Epithelial cell of esophagus (primary cell): ENCODE measurements around the gene HMCN1.

ENCODE experiments used
- DNase-seq: peaks from one replicate; pipeline ENCODE4 v3.0.0; 2010; ENCODE audit warnings: low read depth
- H3K4me3 ChIP-seq: 2 replicates; pipeline ENCODE4 v1.5.1; 2011; ENCODE audit warnings: mild to moderate bottlenecking, low read length, control low read depth
- TF ChIP-seq, protein P1 (sequence below): IDR thresholded peaks from 2 replicates; pipeline ENCODE4 v1.5.1; 2011; ENCODE audit warnings: low read depth, mild to moderate bottlenecking, low read length, control low read depth, inconsistent platforms; ENCODE audit not compliant: insufficient read depth; ENCODE audit errors: missing control alignments

Gene HMCN1

DNA sequence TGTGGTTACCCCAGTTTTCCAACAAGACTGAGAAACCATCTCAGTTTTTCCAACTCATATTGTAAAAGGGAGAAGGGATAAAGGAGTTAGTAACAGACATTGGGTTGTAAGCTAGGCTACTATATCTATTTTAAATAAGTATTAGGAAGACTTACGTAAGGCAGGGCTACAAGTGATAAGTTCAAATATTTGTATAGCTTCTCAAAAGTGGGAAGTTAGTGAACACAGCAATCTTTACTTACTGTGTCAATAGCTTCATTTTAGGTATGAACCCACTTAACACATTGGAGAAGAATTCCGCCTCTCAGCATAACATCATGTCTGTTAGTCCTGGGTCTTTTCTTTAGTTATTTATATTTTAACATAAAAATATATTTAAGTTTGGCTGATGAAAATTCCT, 320.7 kb downstream of the HMCN1 start:
- no peak for DNase-seq
- TF ChIP-seq, protein P1, sequence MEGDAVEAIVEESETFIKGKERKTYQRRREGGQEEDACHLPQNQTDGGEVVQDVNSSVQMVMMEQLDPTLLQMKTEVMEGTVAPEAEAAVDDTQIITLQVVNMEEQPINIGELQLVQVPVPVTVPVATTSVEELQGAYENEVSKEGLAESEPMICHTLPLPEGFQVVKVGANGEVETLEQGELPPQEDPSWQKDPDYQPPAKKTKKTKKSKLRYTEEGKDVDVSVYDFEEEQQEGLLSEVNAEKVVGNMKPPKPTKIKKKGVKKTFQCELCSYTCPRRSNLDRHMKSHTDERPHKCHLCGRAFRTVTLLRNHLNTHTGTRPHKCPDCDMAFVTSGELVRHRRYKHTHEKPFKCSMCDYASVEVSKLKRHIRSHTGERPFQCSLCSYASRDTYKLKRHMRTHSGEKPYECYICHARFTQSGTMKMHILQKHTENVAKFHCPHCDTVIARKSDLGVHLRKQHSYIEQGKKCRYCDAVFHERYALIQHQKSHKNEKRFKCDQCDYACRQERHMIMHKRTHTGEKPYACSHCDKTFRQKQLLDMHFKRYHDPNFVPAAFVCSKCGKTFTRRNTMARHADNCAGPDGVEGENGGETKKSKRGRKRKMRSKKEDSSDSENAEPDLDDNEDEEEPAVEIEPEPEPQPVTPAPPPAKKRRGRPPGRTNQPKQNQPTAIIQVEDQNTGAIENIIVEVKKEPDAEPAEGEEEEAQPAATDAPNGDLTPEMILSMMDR = no peak
- H3K4me3 ChIP-seq = no peak overlapping the region

DNA sequence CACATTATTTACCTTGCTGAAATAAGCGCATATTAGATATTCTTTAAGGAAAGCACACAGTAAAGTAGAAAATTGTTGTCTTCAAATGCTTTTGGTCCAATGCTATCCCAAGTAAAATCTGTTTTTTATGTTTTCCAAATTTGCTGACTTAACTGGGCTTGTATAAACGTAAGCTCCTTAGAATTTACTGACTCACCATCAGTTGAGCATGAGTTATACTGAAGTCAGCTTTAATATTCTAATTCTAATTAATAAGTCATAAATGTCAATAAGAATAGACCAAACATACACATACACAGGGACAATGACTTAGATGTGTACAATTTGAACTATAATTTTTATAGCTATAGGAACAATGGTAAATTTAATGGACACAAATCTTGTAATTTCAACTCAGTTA, 321.7 kb downstream of the HMCN1 start:
- peak; percentile 64 for DNase-seq
- TF ChIP-seq, protein P1 = no peak
- H3K4me3 ChIP-seq = no peak overlapping the region

DNA sequence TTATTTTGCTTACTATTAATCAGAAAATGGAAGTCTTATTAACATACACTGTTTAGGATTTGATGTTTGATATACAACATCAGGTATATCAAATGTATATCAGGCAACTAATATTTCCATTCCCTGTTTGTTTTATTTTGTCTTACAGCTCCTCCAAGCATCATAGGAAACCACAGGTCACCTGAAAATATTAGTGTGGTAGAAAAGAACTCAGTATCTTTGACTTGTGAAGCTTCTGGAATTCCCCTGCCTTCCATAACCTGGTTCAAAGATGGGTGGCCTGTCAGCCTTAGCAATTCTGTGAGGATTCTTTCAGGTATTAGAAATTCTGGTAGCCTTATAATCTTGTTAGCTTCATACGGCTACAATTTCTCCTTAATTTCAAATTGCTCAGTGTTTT, 322.9 kb downstream of the HMCN1 start:
- TF ChIP-seq, protein P1 = no peak
- no peak overlapping the region for H3K4me3 ChIP-seq

DNA sequence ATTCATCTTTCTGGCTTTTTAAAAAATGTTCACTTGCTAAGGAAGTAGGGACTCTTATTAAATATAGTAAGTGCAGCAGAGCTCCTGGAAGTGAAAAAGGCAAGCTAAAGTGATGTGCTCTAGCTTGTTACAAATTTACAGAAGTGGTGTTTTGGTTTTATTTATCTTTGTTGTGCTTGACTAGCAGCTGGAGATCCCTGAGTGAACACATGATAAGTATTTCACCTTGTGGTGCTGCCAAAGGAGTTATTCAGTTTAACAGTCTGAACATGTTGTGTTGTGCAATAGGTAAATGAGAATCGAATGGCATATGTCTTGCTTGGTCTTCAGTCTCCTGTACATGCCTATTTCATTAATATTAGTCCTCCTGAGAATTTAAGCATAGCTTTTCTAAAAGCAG, 325.1 kb downstream of the HMCN1 start:
- H3K4me3 ChIP-seq = no peak overlapping the region
- TF ChIP-seq, protein P1 = no peak
- peak; percentile 91 for DNase-seq

More for the DNA sequence above, 322.9 kb downstream of the HMCN1 start:
- DNase-seq = no peak

DNA sequence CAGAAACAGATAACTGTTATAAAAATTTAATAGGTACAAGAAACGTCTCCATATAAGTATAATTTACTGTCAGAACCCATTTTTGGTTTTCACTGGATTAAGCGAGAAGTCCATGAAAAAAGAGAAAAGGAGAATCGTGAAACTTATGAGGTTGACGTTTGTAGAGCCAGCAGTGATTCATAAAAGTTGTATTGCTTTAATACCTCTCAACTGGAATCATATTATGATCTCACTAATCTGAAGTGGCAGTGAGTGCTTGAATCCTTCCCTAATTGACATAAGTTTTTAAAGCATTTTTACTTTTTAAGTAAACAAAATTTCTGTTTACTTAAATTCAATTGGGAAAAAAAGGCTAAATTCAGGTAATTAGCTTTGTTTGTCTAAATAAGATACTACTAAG, 325.6 kb downstream of the HMCN1 start:
- TF ChIP-seq, protein P1 = no peak
- H3K4me3 ChIP-seq = no peak overlapping the region
- peak; percentile 49 for DNase-seq

DNA sequence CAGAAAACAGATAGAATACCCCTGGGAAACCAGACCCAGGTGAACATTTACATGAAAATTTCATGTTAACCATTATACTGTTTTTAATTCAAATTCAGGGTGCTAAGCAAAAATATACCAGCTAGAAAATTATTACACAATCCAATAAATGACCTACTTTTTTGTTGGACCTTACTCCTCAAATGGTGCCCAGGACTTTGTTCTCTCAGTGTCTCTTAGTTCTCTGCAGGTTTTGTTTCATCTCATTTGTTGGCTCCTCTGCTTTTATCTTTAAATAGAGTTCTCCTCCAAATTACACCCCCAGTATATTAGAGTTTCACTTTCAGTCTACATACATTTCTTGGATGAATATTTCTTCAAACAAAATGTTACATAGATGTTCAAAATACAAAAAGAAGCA, 326.0 kb downstream of the HMCN1 start:
- no peak for DNase-seq
- TF ChIP-seq, protein P1 = no peak
- H3K4me3 ChIP-seq = no peak overlapping the region

DNA sequence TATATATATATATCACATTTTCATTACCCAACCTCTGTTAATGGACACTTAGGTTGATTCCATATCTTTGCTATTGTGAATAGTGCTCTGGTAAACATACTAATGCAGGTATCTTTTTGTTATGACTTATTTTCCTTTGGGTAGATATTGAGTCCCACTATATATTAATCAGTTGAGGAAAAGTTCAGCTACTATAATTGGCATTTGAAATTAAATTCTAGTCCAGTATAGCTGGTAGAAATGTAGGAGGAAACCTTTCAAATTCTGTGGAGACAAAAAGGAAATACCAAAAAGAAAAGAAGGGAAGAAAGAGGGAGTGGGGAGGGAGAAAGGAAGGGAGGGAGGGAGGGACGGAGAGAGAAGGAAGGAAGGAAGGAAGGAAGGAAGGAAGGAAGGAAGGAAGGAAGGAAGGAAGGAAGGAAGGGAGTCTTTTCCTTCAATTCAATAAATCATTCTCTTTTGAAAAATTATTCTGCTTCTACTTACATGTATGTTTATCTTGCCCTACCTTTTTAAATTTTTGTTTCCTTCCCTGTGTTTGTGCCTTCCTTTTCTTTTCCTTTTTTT, 329.0 kb downstream of the HMCN1 start:
- TF ChIP-seq, protein P1 = no peak
- H3K4me3 ChIP-seq = no peak overlapping the region

More for the DNA sequence above, 329.0 kb downstream of the HMCN1 start:
- no peak for DNase-seq
